Ishikawa (cell line): ENCODE data around the gene PNPLA7.

Experiments used
- CEBPB ChIP-seq: IDR thresholded peaks from 2 replicates; pipeline ENCODE4 v1.6.1; 2012
- CREB1 ChIP-seq: IDR thresholded peaks from 2 replicates; pipeline ENCODE4 v1.6.1; 2012; ENCODE audit warnings: low read depth
- MAX ChIP-seq: IDR thresholded peaks from 2 replicates; pipeline ENCODE4 v1.6.1; 2012

- TF ChIP-seq CEBPB (no peak), CREB1 (no peak), MAX (no peak)
Measured at GRCh38 chr9:137498720-137499150, 51.5 kb downstream of the PNPLA7 start.
